Stimulated activated CD4-positive, alpha-beta T cell treated with anti-CD3 and anti-CD28 coated beads, TNF-alpha, amount 100 ng/mL, for 24 hours (primary cell): ENCODE measurements around the gene CPED1.
"Not testable (repeated sequence)": the region's sequence is repeated elsewhere in the genome, so short reads cannot be mapped to it uniquely, and the experiment has no call there.

ENCODE experiments used
- DNase-seq, 3 experiments: peaks; one replicate each; pipeline ENCODE4 v3.0.0-alpha.2; 2020; ENCODE audit warnings: low read depth in 3 of 3

CPED1 gene

GRCh38 chr7:121017586-121017985 lies 29.1 kb downstream of the CPED1 start:
- no peak for DNase-seq

DNA sequence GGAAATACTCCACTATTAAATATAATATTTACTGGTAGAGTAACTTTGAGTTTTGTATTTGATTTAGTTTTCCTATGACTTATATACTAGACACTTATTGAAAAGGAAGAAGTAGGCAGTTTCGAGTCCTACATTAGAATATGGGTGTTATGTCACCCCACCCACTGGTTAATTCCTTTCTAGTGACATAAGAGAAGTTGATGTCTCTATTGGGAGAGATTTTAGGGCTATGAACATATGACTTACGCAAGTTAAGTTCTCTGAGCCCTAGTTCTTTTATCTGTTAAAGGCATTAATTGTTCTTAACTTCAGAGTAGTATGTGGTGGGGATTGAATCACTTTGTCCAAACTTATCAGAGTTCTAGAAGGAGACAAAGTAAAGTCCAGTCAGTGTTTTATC lies 30.5 kb downstream of the CPED1 start:
- DNase-seq: no peak

- DNase-seq: no peak
Measured at GRCh38 chr7:121020249-121020988, 31.9 kb downstream of the CPED1 start.

- no peak for DNase-seq
Measured at GRCh38 chr7:121020989-121021969, 32.8 kb downstream of the CPED1 start.

DNA sequence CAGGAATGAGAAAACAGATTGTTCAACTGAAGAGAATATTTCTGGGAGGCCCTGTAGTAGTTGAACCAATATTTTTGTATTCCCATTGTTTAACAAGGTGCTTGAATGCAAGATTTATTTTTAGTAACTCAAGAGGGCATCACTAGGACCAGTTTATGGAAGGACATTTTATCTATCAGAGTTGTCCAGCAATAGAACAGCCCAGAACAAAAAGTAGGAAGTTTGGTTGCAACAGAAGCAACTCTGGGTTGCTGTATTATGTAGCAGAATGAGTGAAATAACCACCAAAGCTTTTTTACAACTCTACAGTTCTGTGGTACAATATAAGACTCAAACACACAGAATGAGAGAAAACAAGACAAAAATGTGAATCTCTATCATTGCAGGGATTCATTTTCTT lies 34.7 kb downstream of the CPED1 start:
- no peak for DNase-seq

- no peak for DNase-seq
Measured at GRCh38 chr7:121023683-121024511, 35.4 kb downstream of the CPED1 start.

DNA sequence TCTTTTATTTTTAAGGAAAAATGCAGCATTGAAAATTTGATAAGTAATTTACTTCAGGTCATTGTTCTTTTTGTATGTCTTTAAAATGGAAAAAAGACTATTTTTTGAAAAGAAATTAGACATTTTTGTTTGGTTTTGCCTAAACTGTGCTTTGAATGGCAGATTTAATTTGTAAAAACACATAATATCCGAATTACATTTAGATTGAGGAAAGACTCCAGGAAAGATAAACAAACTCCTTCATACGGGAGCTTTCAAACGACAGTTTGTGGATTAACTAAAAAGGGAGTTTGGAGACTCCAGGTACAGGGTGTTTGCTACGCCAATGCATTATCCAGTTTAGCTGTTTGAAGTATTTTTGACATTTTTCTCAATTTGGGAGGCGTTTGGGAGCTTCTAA lies 36.1 kb downstream of the CPED1 start:
- DNase-seq: no peak

DNA sequence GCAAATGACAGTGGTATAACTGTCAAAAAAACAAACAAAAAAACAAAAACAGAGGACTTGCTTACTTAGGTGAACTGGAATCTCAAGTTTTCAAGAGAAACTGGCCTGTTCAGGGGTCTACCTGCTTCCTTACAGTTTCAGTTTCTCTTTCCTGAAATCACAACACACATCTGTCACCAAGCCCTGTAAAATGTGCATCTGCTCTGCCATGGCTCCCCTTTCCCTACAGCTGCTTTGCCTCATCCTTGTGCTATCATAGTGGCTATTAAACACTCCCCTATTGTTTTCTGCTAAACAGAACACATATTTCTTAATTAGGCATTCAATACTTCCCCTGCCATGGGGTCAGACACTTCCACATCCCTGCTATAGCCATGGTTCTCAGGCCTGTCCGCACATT lies 37.6 kb downstream of the CPED1 start:
- DNase-seq: no peak

GRCh38 chr7:121026577-121027111 lies 38.1 kb downstream of the CPED1 start:
- no peak for DNase-seq

GRCh38 chr7:121027761-121028669 lies 39.5 kb downstream of the CPED1 start:
- DNase-seq: no peak

DNA sequence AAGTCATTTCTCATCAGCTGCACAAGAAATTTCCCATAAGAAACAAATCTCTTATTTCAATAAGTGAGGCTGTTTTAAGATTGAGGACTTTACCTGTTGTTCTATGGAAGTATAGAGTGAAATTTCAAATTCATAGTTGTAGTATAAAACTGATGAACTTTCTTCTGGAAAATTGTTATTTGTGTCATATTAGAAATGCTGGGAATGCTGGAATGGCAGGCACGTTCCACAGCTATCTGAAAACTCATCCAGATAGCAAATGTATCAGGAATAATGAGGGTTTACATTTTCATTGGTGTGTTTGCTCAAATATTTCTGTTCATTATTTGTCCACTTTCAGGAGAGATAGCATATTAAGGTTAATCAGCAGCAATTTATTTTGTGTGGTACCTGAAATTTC lies 40.8 kb downstream of the CPED1 start:
- no peak for DNase-seq

DNA sequence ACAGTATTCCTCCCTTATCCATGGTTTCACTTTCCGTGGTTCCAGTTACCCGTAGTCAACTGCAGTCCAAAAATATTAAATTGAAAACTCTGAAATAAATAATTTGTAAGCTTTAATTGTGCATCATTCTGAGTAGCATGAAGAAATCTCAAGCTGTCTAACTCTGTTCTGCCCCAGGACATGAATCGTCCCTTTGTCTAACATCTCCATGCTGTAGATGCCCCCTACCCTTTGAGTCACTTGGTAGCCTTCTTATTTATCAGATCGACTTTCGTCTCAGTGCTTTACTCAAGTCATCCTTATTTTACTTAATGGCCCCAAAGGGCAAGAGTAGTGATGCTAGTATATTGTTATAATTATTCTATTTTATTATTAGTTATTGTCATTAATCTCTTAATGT lies 41.8 kb downstream of the CPED1 start:
- no peak for DNase-seq

- no peak for DNase-seq
Measured at GRCh38 chr7:121032645-121033460, 44.3 kb downstream of the CPED1 start.

DNA sequence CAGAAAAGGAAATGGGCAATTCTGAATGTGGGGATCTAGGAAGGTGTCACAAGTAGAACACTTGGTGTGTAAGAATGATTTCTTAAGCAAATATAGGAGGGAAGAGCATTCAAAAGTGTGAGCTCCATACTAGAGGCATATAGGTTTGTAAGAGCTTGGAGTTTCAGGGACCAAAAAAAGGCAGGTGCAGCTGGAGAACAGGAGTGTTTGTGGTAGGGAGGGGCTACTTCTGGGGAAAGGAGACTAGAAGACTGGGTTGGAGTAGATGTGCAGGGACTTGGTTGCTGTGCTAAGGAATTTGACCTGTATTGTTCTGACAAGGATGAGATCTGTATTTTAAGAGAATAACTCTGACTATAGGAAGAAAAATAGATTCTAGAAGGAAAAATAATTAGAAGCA lies 46.4 kb downstream of the CPED1 start:
- DNase-seq: no peak

DNA sequence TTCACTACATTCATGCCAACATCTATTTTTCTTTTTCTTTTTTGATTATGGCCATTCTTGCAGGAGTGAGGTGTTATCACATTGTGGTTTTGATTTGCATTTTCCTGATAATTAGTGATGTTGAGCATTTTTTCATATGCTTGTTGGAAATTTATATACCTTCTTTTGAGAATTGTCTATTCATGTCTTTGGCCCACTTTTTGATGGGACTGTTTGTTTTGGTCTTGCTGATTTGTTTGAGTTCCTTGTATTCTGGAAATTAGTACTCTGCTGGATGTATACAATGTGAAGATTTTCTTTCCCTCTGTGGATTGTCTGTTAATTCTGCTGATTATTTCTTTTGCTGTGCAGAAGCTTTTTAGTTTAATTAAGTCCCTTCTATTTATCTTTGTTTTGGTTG lies 48.3 kb downstream of the CPED1 start:
- DNase-seq: not testable (repeated sequence)

GRCh38 chr7:121037329-121037728 lies 48.8 kb downstream of the CPED1 start:
- DNase-seq: not testable (repeated sequence)

- DNase-seq: no peak
Measured at GRCh38 chr7:121037957-121038716, 49.6 kb downstream of the CPED1 start.

GRCh38 chr7:121038717-121039509 lies 50.4 kb downstream of the CPED1 start:
- no peak for DNase-seq
